Aorta (tissue), 5 donors: ENCODE data around the gene NCR3LG1. TPM values are rescaled to one million over a fixed set of nuclear protein-coding genes. Genes with fewer than 3 reads are reported as not detected.

ENCODE experiments used
- ATAC-seq: fragments of 200-7000 bp; cut with Tn5 transposase; one replicate; pipeline ENCODE4 v1.9.1; 2022; ENCODE audit warnings: moderate library complexity; ENCODE audit not compliant: low FRiP score
- DNase-seq, 2 donors: peaks; one replicate each; pipeline ENCODE4 v3.0.0-alpha.2; 2020
- H3K27ac ChIP-seq, 2 donors: one replicate each; pipeline ENCODE4 v1.5.1; 2013; ENCODE audit warnings: low read length in 2 of 2, mild to moderate bottlenecking in 2 of 2, moderate library complexity in 2 of 2, control low read depth in 1 of 2, inconsistent platforms in 1 of 2, low read depth in 1 of 2
- H3K27me3 ChIP-seq, 2 donors: one replicate each; pipeline ENCODE4 v1.6.1; 2013; ENCODE audit warnings: control low read depth in 1 of 2, low read length in 1 of 2, mild to moderate bottlenecking in 1 of 2, moderate library complexity in 1 of 2; ENCODE audit not compliant: insufficient read depth in 2 of 2, control insufficient read depth in 1 of 2
- H3K36me3 ChIP-seq, 2 donors: one replicate each; pipeline ENCODE4 v1.6.1; 2013; ENCODE audit warnings: control low read depth in 1 of 2, low read length in 1 of 2, mild to moderate bottlenecking in 1 of 2; ENCODE audit not compliant: insufficient read depth in 2 of 2, control insufficient read depth in 1 of 2
- H3K4me1 ChIP-seq, 2 donors: one replicate each; pipeline ENCODE4 v1.6.1; 2013; ENCODE audit warnings: low read length in 2 of 2, control low read depth in 1 of 2, mild to moderate bottlenecking in 1 of 2, moderate library complexity in 1 of 2; ENCODE audit not compliant: insufficient read depth in 2 of 2, control insufficient read depth in 1 of 2
- H3K4me3 ChIP-seq, 2 donors: one replicate each; pipeline ENCODE4 v1.5.1; 2013; ENCODE audit warnings: low read length in 2 of 2, control low read depth in 1 of 2, mild to moderate bottlenecking in 1 of 2
- H3K9me3 ChIP-seq: one replicate; pipeline ENCODE4 v1.6.1; 2013; ENCODE audit warnings: mild to moderate bottlenecking, low read length; ENCODE audit not compliant: control insufficient read depth
- WGBS, 2 donors: extraction: QIAGEN DNeasy Blood & Tissue Kit; methylation state at CpG; one replicate each; pipeline ENCODE4 v1.1.7; 2013; 5-methylcytosine and 5-hydroxymethylcytosine counted together
- intact Hi-C, 2 donors: fragments of 100-400 bp; cut with DNase I; formaldehyde crosslinking; loops; one replicate each; pipeline versions ENCODE4 v1.14.2 to v1.15.0; 2022
- polyA plus RNA-seq, 2 donors: library from polyadenylated mRNA; stranded (reverse); fragments of 200-250 nt; gene quantifications; one replicate each; pipeline ENCODE4 v1.2.3, GENCODE V29; 2013
- total RNA-seq, 2 donors: library from RNA; stranded (reverse); fragmentation: NEBNext Ultra II Directional; extraction: Animal tissue kit (Norgen Biotek cat#: 25700); gene quantifications; one replicate each; pipeline ENCODE4 v1.2.1, GENCODE V29; 2021
- donor health status: healthy with polysubstance abuse.
- donor health status: Bipolar disorder and iron deficiency.
- donor health status: DM: no; HTN: no; CAD: no.
- donor health status: DM: no; HTN: no; CAD: no.
- donor health status: DM: yes; HTN: yes; CAD: no.

NCR3LG1 gene
- total and polyA plus RNA-seq, 4 donors = 0.38 to 3.2 (median 1.8) TPM

DNA sequence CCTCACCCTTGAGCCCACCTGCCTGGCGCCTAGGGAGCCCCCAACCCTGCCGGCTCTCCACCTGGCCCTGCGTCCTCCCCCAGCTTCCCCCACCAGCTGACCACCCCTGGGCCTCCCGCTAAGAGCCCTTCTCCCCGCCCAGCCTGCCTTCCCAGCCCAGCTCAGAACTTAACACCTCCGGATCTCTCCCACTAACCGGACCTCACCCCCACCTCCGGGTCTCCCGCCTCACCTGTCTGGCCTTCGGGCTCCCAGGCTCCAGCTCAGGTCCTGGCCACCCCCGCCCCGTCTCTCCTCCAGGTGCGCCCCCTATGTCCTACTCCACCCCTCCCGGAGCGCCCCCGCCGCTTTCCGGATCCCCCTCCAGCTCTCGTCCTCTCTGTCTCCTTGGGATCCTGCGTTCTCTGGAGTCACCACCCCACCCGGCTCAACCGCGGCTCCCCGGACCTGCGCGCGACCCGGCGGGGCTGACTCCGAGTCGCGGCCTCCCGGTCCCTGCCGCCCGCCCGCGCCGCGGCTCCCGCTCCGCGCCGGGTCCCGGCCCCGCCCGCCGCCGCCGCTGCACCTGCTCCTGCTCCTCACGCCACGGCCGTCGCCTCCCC lies 37.1 kb downstream of the NCR3LG1 start, which contains the start of gene KCNJ11:
KCNJ11 (minus strand) TSS at position 51 of the 602 bp plus-strand sequence. CDS start 568 bp downstream, outside the sequence.
- intact Hi-C loops = no loop called here
- H3K4me1 ChIP-seq = no peaks in the 10 kb centered on the region
- DNase-seq (no peak), ATAC-seq (no peak)
- no peaks in the 10 kb centered on the region for H3K36me3 ChIP-seq
- peak within 1 kb of the TSS; percentile 36 to 51 for H3K4me3 ChIP-seq
- no peaks in the 10 kb centered on the region for H3K9me3 ChIP-seq
- no peak within 1 kb of the TSS for H3K27ac ChIP-seq
- H3K27me3 ChIP-seq = no peaks in the 10 kb centered on the region
- WGBS, 2 donors = 5% methylated on average over 41 to 53 of the region's 53 CpGs

DNA sequence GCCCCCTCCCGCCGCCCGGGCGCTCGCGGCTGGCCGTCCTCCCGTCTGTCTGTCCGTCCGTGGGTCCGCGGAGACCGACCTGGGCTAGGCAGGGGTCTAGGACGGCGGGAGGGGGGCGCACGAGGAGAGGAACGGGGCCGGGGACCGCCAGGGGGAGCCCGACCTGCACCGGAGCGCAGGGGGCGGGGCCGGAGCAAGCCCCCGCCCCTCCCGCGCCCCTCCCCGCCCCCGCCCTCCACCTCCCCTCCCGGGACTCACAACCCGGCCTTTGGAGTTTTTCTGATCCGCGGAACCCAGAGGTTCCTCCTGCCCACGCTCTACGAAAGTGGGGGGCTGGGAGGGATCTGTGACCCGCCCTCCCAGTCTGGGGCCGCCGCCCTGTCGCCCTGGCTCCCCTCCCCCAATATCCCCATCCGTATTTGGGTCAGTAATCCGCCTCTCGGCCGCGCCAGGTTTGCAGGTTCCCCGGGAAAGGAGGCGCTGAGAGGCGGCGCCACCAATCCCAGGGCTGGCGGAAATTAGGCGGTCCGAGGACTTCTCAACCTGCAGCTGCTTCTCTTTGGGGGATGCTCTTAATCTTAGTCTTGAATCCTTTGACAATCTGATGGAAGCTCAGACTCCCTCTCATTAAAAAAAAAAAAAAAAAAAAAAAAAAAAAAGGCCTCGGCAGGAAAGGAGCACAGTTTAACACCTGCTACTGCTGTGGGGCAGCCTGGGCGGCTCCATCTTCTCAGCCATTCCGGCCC lies 37.8 kb downstream of the NCR3LG1 start:
- Histone ChIP-seq H3K27me3 (no peaks in the 10 kb centered on the region), H3K27ac (no peak overlapping the region), H3K4me3 (peak overlapping the region; percentile 36 to 51), H3K4me1 (no peaks in the 10 kb centered on the region), H3K36me3 (no peaks in the 10 kb centered on the region), H3K9me3 (no peaks in the 10 kb centered on the region)
- ATAC-seq = peak; percentile 64
- 3 to 5% methylated on average over 28 to 55 of the region's 55 CpGs for WGBS, 2 donors
- intact Hi-C loops = no loop called here
- peak; percentile 74 to 92 for DNase-seq

DNA sequence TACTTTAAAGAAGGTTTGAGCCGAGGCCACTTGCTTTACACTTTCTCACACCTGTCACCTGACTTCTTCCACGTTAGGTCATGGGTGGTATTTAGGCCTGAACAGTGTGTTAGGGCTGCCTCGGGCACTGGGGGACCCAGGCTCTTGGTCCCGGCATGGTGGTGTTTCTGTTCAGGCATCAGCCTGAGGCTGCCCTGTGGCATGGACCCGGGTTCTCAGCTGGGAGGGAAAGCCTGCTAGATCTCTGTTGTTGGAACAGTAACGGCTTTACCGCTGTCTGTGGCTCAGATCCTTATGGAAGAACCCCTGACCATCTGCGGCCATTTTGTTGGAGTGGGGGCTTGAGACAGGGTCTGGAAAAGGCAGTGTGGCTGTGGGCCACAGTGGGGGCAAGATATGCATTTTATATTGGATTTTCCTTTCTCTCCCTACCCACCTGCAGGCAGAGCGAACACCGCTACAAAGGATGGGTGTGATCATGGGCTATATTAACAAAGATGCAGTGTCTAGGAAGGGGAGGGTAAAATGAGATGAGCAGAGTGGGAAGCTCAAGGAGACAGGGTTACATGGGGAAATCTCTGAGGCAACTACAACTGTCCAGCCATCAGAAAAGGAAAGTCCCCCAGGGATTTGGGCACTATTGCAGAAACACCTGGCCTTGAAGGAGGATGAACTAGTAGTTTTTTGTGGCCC lies 38.5 kb downstream of the NCR3LG1 start:
- H3K4me3 ChIP-seq = no peak overlapping the region
- no peaks in the 10 kb centered on the region for H3K27me3 ChIP-seq
- no peak for ATAC-seq

DNA sequence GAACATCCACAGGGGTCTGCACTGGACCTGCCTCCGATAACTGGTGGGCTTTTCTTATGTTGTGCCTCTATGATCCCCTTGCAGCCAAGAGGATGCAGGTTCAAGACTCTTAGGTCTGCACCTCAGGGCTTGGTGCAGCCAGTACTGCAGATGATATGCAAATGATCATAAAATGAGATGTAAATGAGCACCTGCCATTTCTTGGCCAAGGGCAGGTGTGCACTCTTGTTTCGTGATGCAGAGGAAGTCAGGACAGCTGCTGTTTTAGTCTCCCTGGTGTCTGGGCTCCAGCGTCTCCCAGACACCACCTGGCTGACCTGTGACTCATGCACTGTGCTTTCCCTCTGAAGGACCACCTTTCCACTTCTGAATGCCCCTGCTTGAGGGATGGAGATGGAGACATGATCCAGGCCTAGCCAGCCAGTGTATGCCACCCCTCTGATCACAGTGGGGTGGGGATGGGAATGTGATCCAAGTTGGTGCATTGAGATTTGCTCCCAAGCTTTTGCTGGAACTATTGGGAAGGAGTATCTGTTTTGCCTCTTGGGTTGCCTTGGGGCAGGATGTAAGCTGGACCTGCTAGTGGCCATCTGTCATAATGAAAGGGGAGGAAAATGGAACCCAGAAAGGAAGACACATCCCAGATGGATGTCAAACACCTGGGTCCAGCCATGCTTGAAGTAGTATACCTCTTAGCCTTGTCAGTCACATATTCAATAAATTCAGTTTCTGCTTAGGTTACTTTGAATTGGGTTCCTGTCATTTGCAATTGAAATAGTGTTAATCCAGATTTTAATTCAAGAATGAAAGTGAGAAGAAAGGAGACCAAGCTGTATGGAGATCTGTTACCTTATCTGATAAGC lies 40.1 kb downstream of the NCR3LG1 start:
- intact Hi-C loops = no loop called here
- DNase-seq = no peak
- H3K27ac ChIP-seq = no peak overlapping the region

More for the DNA sequence above, 38.5 kb downstream of the NCR3LG1 start:
- Histone ChIP-seq H3K36me3 (no peaks in the 10 kb centered on the region), H3K4me1 (no peaks in the 10 kb centered on the region), H3K27ac (no peak overlapping the region), H3K9me3 (no peaks in the 10 kb centered on the region)
- WGBS, 2 donors = 69 to 70% methylated on average over 10 of the region's 10 CpGs
- intact Hi-C loops = no loop called here
- DNase-seq = no peak

DNA sequence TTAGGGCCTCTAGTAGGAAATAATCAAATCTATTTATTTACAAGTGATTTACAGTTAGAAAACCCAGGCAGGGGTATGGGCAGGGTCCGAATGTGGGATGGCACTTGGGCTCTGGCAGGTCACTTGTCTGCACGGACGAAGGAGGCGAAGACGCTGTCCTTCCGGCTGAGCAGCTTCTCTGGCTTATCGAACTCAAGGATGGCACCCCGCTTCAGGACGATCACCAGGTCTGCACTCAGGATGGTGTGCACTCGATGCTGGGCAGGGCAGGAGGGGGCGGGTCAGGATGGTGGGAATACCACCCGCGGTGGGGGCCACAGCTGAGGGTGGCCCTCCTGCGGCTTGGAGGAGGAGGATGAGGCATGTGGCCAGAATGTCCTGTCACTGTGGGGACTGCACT lies 41.3 kb downstream of the NCR3LG1 start:
- H3K27me3 ChIP-seq = no peaks in the 10 kb centered on the region
- DNase-seq = no peak
- no peaks in the 10 kb centered on the region for H3K9me3 ChIP-seq
- intact Hi-C loops = no loop called here
- 86 to 92% methylated on average over 14 of the region's 14 CpGs for WGBS, 2 donors
- no peak overlapping the region for H3K27ac ChIP-seq
- no peaks in the 10 kb centered on the region for H3K4me1 ChIP-seq
- ATAC-seq = no peak
- H3K36me3 ChIP-seq = no peaks in the 10 kb centered on the region
- no peak overlapping the region for H3K4me3 ChIP-seq

More for the DNA sequence above, 40.1 kb downstream of the NCR3LG1 start:
- Histone ChIP-seq H3K4me1 (no peaks in the 10 kb centered on the region), H3K27me3 (no peaks in the 10 kb centered on the region), H3K4me3 (no peak overlapping the region), H3K36me3 (no peaks in the 10 kb centered on the region), H3K9me3 (no peaks in the 10 kb centered on the region)
- ATAC-seq = no peak
- WGBS, 2 donors = 94 to 95% methylated on average over 3 of the region's 3 CpGs

DNA sequence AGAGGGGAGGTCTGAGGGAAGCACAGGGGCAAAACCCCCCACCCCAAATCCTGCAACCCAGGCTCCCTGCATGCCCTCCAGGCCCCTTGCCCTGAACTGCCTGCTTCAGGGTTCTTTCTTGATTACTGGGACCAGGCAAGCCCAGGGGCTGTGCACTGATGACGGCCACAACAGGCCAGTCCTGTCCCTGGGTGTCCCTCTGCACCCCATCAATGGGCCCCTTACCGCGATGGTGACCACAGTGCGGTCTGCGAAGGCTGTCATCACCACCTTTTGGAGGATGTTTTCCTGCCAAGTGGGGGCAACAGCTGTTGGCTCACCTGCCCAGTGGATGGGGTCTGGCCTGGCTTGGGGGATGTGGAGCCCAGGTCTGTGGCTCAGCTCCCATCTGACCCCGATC lies 41.9 kb downstream of the NCR3LG1 start:
- Histone ChIP-seq H3K27ac (no peak overlapping the region), H3K9me3 (no peaks in the 10 kb centered on the region), H3K4me3 (no peak overlapping the region), H3K4me1 (no peaks in the 10 kb centered on the region), H3K27me3 (no peaks in the 10 kb centered on the region), H3K36me3 (no peaks in the 10 kb centered on the region)
- DNase-seq = no peak
- ATAC-seq = no peak
- intact Hi-C loops = no loop called here
- 93 to 94% methylated on average over 6 of the region's 6 CpGs for WGBS, 2 donors

DNA sequence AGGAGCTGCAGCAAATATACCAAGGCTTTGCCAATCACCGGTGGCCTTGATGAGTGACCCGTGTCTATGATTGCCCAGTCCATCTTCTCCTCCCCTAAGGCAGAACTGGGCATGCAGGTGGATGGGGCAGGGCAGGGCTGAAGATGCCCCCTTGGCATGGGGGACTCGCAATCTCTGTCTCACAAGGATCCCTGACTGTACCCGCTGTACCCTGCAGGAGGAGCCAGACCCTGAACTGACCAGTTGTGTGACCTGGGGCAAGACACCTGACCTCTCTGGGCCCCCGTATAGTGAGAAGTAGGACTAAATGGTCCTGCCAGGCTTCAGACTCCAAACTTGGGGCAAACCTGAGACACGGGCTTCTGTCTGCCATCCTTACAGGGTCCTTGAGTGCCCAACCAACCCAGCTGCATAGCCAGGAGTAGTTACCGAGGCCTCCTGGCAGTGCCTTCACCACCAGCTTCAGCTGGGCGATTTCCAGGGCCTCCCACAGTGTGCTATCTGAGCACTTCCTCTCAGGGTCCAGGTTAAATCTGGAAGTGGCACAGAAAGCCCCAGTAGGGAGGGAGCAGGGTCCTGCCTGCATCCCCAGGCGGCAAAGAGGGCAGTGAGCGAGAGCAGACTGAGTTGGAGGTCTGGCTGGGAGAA lies 43.3 kb downstream of the NCR3LG1 start:
- H3K36me3 ChIP-seq = no peaks in the 10 kb centered on the region
- DNase-seq (no peak), ATAC-seq (no peak)
- H3K9me3 ChIP-seq = no peaks in the 10 kb centered on the region
- no peak overlapping the region for H3K27ac ChIP-seq
- intact Hi-C loops = no loop called here
- no peaks in the 10 kb centered on the region for H3K4me1 ChIP-seq
- no peaks in the 10 kb centered on the region for H3K27me3 ChIP-seq
- WGBS, 2 donors = 89 to 90% methylated on average over 10 of the region's 10 CpGs
- no peak overlapping the region for H3K4me3 ChIP-seq

DNA sequence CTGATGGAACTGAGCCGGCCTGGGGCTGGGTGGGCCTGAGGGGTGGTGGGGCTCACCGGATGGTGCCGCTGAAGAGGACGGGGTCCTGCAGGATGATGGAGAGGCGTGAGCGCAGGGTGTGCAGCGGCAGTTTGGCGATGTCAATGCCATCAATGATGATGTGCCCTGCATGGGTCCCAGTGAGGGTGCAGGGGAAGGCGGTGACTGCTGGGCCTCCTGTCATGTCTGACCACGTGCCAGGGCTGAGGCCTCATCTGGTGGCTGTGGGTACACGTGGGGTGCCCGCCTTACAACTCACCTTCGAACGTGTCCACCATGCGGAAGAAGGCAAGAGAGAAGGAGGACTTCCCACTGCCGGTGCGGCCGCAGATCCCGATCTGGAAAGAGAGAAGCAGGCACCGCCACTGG lies 44.0 kb downstream of the NCR3LG1 start:
- Histone ChIP-seq H3K4me3 (no peak overlapping the region), H3K4me1 (no peaks in the 10 kb centered on the region), H3K27ac (no peak overlapping the region), H3K27me3 (no peaks in the 10 kb centered on the region), H3K36me3 (no peaks in the 10 kb centered on the region), H3K9me3 (no peaks in the 10 kb centered on the region)
- 95 to 96% methylated on average over 20 of the region's 20 CpGs for WGBS, 2 donors
- no peak for ATAC-seq
- DNase-seq = no peak
- intact Hi-C loops = no loop called here
